Measurements from ENCODE around the gene IL16.

The IL16 gene

GRCh38 chr15:81176291-81176893 is 20.3 kb upstream of the IL16 start:
- Histone ChIP-seq H3K9me3 (ENCODE audit: insufficient read depth, low read depth, low read length) (no peaks in the 10 kb centered on the region), H3K4me3 (ENCODE audit: low read length) (no peak overlapping the region), H3K4me1 (ENCODE audit: insufficient read depth, low read length) (no peaks in the 10 kb centered on the region), H3K27ac (ENCODE audit: low read length) (no peak overlapping the region), H3K9ac (ENCODE audit: low read depth, low read length) (no peak overlapping the region), H3K36me3 (ENCODE audit: insufficient read depth, low read depth, low read length) (no peaks in the 10 kb centered on the region), H3K27me3 (ENCODE audit: insufficient read depth, low read length) (no peaks in the 10 kb centered on the region; the same call in 1 of the 2 replicates)

DNA sequence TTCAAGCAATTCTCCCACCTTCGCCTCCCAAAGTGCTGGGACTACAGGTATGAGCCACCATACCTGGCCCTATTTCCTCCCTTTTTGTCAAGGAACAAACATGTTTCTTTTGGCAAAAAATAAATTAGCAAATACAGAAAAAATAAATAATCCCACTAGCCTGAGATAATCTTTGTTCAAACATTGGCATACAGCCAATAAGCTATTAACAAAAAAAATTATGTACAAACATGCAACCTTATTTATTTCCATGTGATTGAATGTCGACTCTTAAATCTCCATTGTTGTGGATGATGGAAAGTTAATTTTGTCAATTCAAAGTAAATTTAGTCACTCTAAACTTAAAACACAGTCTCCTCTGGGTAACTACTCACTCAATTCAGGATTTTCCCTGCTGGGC is 18.3 kb upstream of the IL16 start:
- peaks cover 9% of the 10 kb centered on the region; the same call in 1 of the 2 replicates for H3K27me3 ChIP-seq (ENCODE audit: insufficient read depth, low read length)
- no peak overlapping the region for H3K9ac ChIP-seq (ENCODE audit: low read depth, low read length)

DNA sequence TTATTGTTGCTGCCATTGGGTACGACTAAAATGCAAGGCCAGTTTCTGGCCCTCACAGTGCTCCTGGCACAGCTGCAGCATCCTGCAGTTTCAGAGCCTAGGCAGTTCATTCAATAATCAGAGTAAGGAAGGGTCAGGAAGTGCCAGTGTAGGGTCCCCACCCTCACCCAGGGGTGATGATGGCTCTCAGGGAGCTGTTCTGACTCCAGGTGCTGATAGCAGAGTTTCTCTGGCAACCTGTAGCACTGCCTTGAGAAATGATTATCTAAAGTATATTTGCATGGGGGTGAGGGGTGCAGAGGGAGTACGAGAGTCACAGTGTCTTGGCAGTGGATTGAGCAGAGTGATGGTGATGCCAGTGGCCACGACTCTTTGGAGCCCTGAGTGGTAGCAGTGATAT is 15.5 kb upstream of the IL16 start:
- no peak overlapping the region for H3K9ac ChIP-seq (ENCODE audit: low read depth, low read length)
- H3K9me3 ChIP-seq (ENCODE audit: insufficient read depth, low read depth, low read length), result no peaks in the 10 kb centered on the region
- no peak overlapping the region for H3K4me3 ChIP-seq (ENCODE audit: low read length)
- peaks cover 9% of the 10 kb centered on the region; the same call in 1 of the 2 replicates for H3K27me3 ChIP-seq (ENCODE audit: insufficient read depth, low read length)
- no peaks in the 10 kb centered on the region for H3K36me3 ChIP-seq (ENCODE audit: insufficient read depth, low read depth, low read length)
- H3K4me1 ChIP-seq (ENCODE audit: insufficient read depth, low read length), result no peaks in the 10 kb centered on the region; the same call in 1 of the 2 replicates
- H3K27ac ChIP-seq (ENCODE audit: low read length), result no peak overlapping the region

More for the DNA sequence above, 18.3 kb upstream of the IL16 start:
- Histone ChIP-seq H3K4me1 (ENCODE audit: insufficient read depth, low read length) (no peaks in the 10 kb centered on the region; the same call in 1 of the 2 replicates), H3K4me3 (ENCODE audit: low read length) (no peak overlapping the region), H3K9me3 (ENCODE audit: insufficient read depth, low read depth, low read length) (no peaks in the 10 kb centered on the region), H3K27ac (ENCODE audit: low read length) (no peak overlapping the region), H3K36me3 (ENCODE audit: insufficient read depth, low read depth, low read length) (no peaks in the 10 kb centered on the region)

GRCh38 chr15:81182031-81182755 is 14.5 kb upstream of the IL16 start:
- Histone ChIP-seq H3K36me3 (ENCODE audit: insufficient read depth, low read depth, low read length) (no peaks in the 10 kb centered on the region), H3K9ac (ENCODE audit: low read depth, low read length) (no peak overlapping the region), H3K4me1 (ENCODE audit: insufficient read depth, low read length) (no peaks in the 10 kb centered on the region; the same call in 1 of the 2 replicates), H3K9me3 (ENCODE audit: insufficient read depth, low read depth, low read length) (no peaks in the 10 kb centered on the region), H3K27ac (ENCODE audit: low read length) (no peak overlapping the region), H3K27me3 (ENCODE audit: insufficient read depth, low read length) (peaks cover 9% of the 10 kb centered on the region; the same call in 1 of the 2 replicates), H3K4me3 (ENCODE audit: low read length) (no peak overlapping the region)

GRCh38 chr15:81182756-81183438 is 13.8 kb upstream of the IL16 start:
- H3K36me3 ChIP-seq (ENCODE audit: insufficient read depth, low read depth, low read length), result no peaks in the 10 kb centered on the region
- no peak overlapping the region for H3K27ac ChIP-seq (ENCODE audit: low read length)
- H3K4me1 ChIP-seq (ENCODE audit: insufficient read depth, low read length), result no peaks in the 10 kb centered on the region; the same call in 1 of the 2 replicates
- H3K9ac ChIP-seq (ENCODE audit: low read depth, low read length), result no peak overlapping the region
- no peak overlapping the region for H3K4me3 ChIP-seq (ENCODE audit: low read length)
- H3K27me3 ChIP-seq (ENCODE audit: insufficient read depth, low read length), result peaks cover 9% of the 10 kb centered on the region; the same call in 1 of the 2 replicates
- H3K9me3 ChIP-seq (ENCODE audit: insufficient read depth, low read depth, low read length), result no peaks in the 10 kb centered on the region

DNA sequence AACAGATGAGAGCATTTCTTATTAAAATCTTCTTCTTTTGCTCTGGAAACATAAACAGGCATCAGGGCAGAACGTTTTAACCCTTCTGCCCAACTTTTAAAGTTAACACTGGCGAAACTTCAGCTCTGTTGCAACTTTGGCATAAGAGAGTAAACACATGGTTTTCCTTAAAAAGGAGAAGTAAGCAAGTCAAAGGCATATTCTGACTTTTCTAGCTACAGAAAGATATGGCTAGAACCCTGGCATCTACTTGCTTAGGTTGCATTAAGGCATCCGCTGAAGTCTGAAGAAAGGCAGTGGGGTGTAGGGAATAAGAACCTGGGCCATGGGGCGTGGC is 13.3 kb upstream of the IL16 start:
- H3K27ac ChIP-seq (ENCODE audit: low read length), result no peak overlapping the region
- no peaks in the 10 kb centered on the region; the same call in 1 of the 2 replicates for H3K4me1 ChIP-seq (ENCODE audit: insufficient read depth, low read length)
- H3K4me3 ChIP-seq (ENCODE audit: low read length), result no peak overlapping the region
- H3K9me3 ChIP-seq (ENCODE audit: insufficient read depth, low read depth, low read length), result no peaks in the 10 kb centered on the region
- H3K36me3 ChIP-seq (ENCODE audit: insufficient read depth, low read depth, low read length), result no peaks in the 10 kb centered on the region
- H3K9ac ChIP-seq (ENCODE audit: low read depth, low read length), result no peak overlapping the region
- peaks cover 9% of the 10 kb centered on the region; the same call in 1 of the 2 replicates for H3K27me3 ChIP-seq (ENCODE audit: insufficient read depth, low read length)

- H3K4me1 ChIP-seq (ENCODE audit: insufficient read depth, low read length), result no peaks in the 10 kb centered on the region; the same call in 1 of the 2 replicates
- H3K27ac ChIP-seq (ENCODE audit: low read length), result no peak overlapping the region
- no peak overlapping the region for H3K9ac ChIP-seq (ENCODE audit: low read depth, low read length)
- H3K4me3 ChIP-seq (ENCODE audit: low read length), result no peak overlapping the region
- H3K27me3 ChIP-seq (ENCODE audit: insufficient read depth, low read length), result peaks cover 9% of the 10 kb centered on the region; the same call in 1 of the 2 replicates
- H3K9me3 ChIP-seq (ENCODE audit: insufficient read depth, low read depth, low read length), result no peaks in the 10 kb centered on the region
- no peaks in the 10 kb centered on the region for H3K36me3 ChIP-seq (ENCODE audit: insufficient read depth, low read depth, low read length)
Observed at GRCh38 chr15:81184188-81184587, 12.5 kb upstream of the IL16 start.

DNA sequence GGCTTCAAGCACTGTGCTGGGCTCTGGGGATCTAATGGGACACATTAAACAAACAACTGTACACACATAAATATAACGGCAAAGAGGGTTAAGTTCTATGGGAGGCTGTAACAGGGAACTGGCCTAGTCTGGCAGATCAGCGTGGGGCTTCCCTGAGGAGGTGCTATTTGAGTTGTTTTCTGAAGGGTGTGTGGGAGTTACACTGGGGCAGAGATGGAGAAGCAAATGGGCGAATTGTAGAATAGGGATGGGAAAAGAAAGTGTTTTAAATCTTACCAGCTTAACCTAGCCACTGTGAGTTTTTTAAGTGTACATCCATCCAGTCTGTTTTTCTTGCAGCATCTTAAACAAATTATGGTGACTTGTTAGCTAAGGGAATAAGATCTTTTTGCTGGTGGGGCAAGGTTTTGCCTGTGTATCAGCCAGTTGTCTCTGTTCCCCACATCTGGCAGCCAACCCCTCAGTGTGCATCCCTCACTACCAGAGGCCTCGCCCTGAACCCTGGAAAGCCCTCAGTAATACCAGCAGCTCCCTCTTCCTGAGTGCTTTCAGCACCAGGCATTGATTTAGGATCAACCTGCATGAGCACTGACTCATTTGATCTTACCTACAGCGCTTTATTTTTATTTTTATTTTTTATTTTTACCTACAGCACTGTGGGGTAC is 10.9 kb upstream of the IL16 start:
- Histone ChIP-seq H3K9ac (ENCODE audit: low read depth, low read length) (no peak overlapping the region), H3K9me3 (ENCODE audit: insufficient read depth, low read depth, low read length) (no peaks in the 10 kb centered on the region), H3K4me3 (ENCODE audit: low read length) (no peak overlapping the region), H3K36me3 (ENCODE audit: insufficient read depth, low read depth, low read length) (no peaks in the 10 kb centered on the region), H3K27me3 (ENCODE audit: insufficient read depth, low read length) (peaks cover 9% of the 10 kb centered on the region; the same call in 1 of the 2 replicates), H3K27ac (ENCODE audit: low read length) (no peak overlapping the region), H3K4me1 (ENCODE audit: insufficient read depth, low read length) (no peaks in the 10 kb centered on the region; the same call in 1 of the 2 replicates)

DNA sequence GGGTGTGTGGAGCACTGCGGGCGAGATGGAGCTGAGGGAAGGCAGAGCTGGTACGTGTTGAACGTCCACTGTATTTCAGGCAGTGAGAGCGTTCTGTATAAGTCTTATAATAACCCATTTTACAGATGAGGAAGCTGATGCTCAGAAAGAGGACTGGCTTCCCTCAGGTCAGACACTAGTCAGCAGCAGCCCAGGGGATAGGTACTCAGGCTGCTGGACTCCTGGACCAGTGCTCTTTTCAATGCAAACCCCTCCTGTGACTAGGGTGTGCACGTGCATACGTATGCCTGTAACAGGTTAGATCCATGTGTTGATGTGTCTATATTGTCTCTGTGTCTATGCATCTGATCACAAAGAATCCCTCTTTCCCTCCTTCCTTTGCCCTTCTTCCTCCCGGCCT is 8.3 kb upstream of the IL16 start:
- H3K9me3 ChIP-seq (ENCODE audit: insufficient read depth, low read depth, low read length), result no peaks in the 10 kb centered on the region

GRCh38 chr15:81189583-81190283 is 6.9 kb upstream of the IL16 start:
- no peaks in the 10 kb centered on the region for H3K27me3 ChIP-seq (ENCODE audit: insufficient read depth, low read length)
- H3K27ac ChIP-seq (ENCODE audit: low read length), result no peak overlapping the region
- H3K4me3 ChIP-seq (ENCODE audit: low read length), result no peak overlapping the region
- no peaks in the 10 kb centered on the region for H3K9me3 ChIP-seq (ENCODE audit: insufficient read depth, low read depth, low read length)
- no peaks in the 10 kb centered on the region for H3K4me1 ChIP-seq (ENCODE audit: insufficient read depth, low read length)
- H3K36me3 ChIP-seq (ENCODE audit: insufficient read depth, low read depth, low read length), result no peaks in the 10 kb centered on the region
- H3K9ac ChIP-seq (ENCODE audit: low read depth, low read length), result no peak overlapping the region

More for the DNA sequence above, 8.3 kb upstream of the IL16 start:
- Histone ChIP-seq H3K4me3 (ENCODE audit: low read length) (no peak overlapping the region), H3K4me1 (ENCODE audit: insufficient read depth, low read length) (no peaks in the 10 kb centered on the region), H3K9ac (ENCODE audit: low read depth, low read length) (no peak overlapping the region), H3K27me3 (ENCODE audit: insufficient read depth, low read length) (no peaks in the 10 kb centered on the region), H3K27ac (ENCODE audit: low read length) (no peak overlapping the region), H3K36me3 (ENCODE audit: insufficient read depth, low read depth, low read length) (no peaks in the 10 kb centered on the region)

DNA sequence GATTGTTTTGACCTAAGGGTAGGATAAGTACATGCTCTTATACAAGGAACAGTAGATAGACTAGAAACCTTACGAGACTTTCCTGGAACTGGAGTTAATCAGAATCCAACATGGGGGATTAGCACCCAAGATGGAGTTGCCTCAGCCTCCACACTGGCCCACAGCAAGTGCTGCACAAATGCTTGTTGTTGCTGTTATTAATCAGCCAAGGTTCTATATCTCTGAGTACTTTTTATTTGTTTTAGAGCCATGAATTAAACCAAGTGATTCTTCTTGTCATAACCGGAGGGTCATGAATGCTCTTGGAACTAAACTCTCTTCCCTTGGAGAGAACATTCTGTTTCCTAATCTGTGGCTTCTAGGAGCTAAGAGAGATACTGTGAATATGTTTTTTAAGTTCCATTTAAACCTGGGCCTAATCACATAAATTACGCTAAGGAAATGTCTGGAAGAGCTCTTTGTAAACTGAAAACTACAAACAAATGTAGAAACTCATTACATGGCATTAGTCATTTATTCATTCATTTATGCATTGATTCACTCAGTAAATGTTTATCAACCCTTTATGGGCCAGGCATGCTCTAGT is 5.7 kb upstream of the IL16 start:
- H3K27me3 ChIP-seq (ENCODE audit: insufficient read depth, low read length), result no peaks in the 10 kb centered on the region
- no peaks in the 10 kb centered on the region for H3K36me3 ChIP-seq (ENCODE audit: insufficient read depth, low read depth, low read length)

More for the DNA sequence above, 5.7 kb upstream of the IL16 start:
- Histone ChIP-seq H3K4me1 (ENCODE audit: insufficient read depth, low read length) (no peaks in the 10 kb centered on the region), H3K9ac (ENCODE audit: low read depth, low read length) (no peak overlapping the region), H3K9me3 (ENCODE audit: insufficient read depth, low read depth, low read length) (no peaks in the 10 kb centered on the region), H3K4me3 (ENCODE audit: low read length) (no peak overlapping the region), H3K27ac (ENCODE audit: low read length) (no peak overlapping the region)

Measured in iPS-20b (cell line).